ENCODE results near the gene STXBP6. TPM values are rescaled to one million over a fixed set of nuclear protein-coding genes. Genes with fewer than 3 reads are reported as not detected.
"Not testable (repeated sequence)": the region's sequence is repeated elsewhere in the genome, so short reads cannot be mapped to it uniquely, and the experiment has no call there.

The STXBP6 gene
- total RNA-seq, 1 donor from 2014 or later: 29.4 TPM

DNA sequence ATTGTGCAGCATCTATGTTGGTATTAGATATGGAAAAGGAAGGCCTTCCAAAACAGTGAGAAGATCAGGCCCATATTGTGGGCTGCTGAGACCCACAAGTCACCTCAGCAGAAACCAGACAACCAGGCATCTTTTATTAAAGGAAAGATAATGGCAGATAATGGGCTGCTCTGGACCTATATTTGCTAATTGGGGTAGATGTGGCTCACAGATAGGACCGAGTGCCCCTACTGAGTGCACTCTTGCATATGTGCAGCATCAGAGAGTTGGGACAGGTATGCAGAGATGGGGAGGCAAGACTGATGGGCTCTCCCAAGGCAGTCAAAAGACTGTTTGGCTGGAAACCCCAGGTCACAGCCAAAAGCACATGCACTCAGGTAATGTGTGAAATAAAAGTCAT lies 266.2 kb downstream of the STXBP6 start:
- no peaks in the 10 kb centered on the region for H3K27me3 ChIP-seq (ENCODE audit: low read depth)
- H3K27ac ChIP-seq: no peak overlapping the region
- no peak overlapping the region for H3K4me3 ChIP-seq
- no peaks in the 10 kb centered on the region for H3K4me1 ChIP-seq
- ATAC-seq (no peak), DNase-seq (no peak)
- no peaks in the 10 kb centered on the region for H3K36me3 ChIP-seq
- TF ChIP-seq, protein P1, sequence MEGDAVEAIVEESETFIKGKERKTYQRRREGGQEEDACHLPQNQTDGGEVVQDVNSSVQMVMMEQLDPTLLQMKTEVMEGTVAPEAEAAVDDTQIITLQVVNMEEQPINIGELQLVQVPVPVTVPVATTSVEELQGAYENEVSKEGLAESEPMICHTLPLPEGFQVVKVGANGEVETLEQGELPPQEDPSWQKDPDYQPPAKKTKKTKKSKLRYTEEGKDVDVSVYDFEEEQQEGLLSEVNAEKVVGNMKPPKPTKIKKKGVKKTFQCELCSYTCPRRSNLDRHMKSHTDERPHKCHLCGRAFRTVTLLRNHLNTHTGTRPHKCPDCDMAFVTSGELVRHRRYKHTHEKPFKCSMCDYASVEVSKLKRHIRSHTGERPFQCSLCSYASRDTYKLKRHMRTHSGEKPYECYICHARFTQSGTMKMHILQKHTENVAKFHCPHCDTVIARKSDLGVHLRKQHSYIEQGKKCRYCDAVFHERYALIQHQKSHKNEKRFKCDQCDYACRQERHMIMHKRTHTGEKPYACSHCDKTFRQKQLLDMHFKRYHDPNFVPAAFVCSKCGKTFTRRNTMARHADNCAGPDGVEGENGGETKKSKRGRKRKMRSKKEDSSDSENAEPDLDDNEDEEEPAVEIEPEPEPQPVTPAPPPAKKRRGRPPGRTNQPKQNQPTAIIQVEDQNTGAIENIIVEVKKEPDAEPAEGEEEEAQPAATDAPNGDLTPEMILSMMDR (IDR thresholded peaks at IDR 0.05): no peak
- no peaks in the 10 kb centered on the region for H3K9me3 ChIP-seq
- intact Hi-C loops (cut with DNase I): no loop called here

DNA sequence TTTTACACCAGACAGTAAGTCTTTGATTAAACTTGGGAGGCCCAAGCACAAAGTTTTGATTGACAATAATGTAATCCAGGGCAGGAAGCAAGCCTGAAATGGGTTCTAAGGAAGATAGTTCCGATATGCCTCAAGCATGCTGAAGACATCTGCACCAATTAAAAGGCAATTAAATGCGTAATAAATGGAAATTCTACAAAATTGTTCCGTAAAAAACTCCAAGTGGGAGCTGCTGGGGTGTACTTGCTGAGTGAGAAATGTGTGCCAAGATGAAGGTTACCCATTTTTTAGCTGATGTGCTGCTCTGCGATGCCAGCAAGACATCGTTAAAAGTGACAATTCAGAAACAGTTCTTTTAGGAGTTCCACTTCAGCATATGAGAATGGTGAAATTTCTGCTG lies 269.7 kb downstream of the STXBP6 start:
- H3K27me3 ChIP-seq (ENCODE audit: low read depth): no peaks in the 10 kb centered on the region
- no peaks in the 10 kb centered on the region for H3K9me3 ChIP-seq
- H3K27ac ChIP-seq: no peak overlapping the region
- ATAC-seq (no peak), DNase-seq (no peak)
- TF ChIP-seq, protein P1 (IDR thresholded peaks at IDR 0.05): no peak
- peaks cover under 1% of the 10 kb centered on the region for H3K4me1 ChIP-seq
- H3K36me3 ChIP-seq: no peaks in the 10 kb centered on the region
- intact Hi-C loops (cut with DNase I): no loop called here
- no peak overlapping the region for H3K4me3 ChIP-seq

DNA sequence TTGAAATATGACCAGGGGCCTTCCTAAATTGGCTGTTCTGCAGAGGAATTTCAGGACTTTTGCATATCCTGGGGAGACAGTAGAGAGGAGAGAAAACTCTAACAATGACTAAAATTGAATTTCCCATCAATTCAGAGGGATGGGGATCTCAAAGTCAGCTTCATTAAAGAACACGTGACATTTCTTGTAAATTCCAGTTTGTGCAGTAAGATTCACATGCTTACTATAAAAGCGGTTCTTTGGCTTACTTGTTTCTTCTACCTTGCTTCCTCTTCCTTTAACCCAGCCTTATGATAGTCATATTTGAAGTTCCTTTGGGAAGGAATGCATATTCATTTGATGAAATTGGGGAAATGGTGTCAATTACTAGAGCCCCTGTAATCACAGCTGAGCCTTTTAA lies 272.3 kb downstream of the STXBP6 start:
- Histone ChIP-seq H3K9me3 (no peaks in the 10 kb centered on the region), H3K4me3 (no peak overlapping the region), H3K27me3 (ENCODE audit: low read depth) (no peaks in the 10 kb centered on the region), H3K4me1 (peaks cover 11% of the 10 kb centered on the region), H3K36me3 (no peaks in the 10 kb centered on the region), H3K27ac (no peak overlapping the region)
- ATAC-seq (no peak), DNase-seq (no peak)
- TF ChIP-seq, protein P1 (IDR thresholded peaks at IDR 0.05): no peak
- intact Hi-C loops (cut with DNase I): no loop called here

DNA sequence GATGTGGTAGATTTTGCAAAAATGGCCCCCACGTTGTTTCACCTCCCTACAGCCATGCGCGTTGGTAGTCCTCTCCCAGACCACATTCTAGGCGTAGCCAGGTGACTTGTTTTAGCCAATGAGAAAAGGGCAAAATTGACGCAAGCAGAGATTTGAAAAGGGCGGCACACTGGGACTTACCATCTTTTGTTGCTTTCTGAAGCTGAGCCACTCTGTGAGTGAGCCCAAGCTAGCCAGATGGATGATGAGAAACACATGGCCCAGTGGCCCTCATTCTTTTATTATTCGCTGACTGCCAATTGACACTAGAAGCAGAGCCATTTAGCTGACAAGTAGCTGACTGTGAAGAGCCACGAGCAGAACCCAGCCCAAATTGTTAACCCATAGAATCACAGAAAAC lies 274.0 kb downstream of the STXBP6 start:
- TF ChIP-seq, protein P1 (IDR thresholded peaks at IDR 0.05): no peak
- DNase-seq: no peak
- no peaks in the 10 kb centered on the region for H3K27me3 ChIP-seq (ENCODE audit: low read depth)
- no peaks in the 10 kb centered on the region for H3K9me3 ChIP-seq
- H3K4me1 ChIP-seq: peaks cover 11% of the 10 kb centered on the region
- ATAC-seq: no peak
- no peaks in the 10 kb centered on the region for H3K36me3 ChIP-seq
- H3K4me3 ChIP-seq: no peak overlapping the region
- intact Hi-C loops (cut with DNase I): no loop called here
- H3K27ac ChIP-seq: no peak overlapping the region

DNA sequence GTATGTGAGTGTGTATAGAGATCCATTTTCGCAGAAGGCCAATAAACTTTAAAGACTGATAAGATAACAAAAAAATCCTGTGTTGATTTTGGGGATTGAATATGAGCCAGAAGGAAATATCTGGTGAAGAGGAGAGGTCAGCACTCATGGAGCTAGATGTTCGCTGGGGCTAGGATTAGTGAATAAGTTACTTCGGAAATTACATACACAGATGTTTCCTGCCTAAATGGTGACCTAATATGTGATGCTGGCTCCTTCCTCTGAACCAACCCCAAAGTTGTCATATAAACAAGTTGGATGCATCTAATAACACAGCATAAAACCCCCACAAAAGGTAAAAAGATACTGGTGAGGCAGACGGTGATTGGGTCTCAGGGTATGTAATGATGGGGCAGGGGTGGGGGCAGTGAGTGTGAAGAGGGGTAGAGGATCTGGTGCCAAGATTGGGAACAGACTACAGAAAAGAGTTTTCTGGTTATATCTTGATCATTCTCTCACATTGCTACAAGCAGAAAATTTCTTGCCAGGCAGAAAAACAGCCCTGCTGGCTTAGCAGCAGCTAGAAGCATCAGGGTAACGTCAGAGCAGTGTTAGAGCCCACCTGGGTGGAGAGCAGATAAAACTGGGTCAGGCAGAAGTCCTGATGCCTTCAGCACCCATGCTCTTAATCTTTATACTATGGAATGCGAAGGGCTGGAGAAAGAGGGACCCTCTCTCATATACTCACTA lies 275.6 kb downstream of the STXBP6 start:
- peak overlapping the region; percentile 13 for H3K27ac ChIP-seq
- no peaks in the 10 kb centered on the region for H3K36me3 ChIP-seq
- no peaks in the 10 kb centered on the region for H3K27me3 ChIP-seq (ENCODE audit: low read depth)
- peaks cover 11% of the 10 kb centered on the region for H3K4me1 ChIP-seq
- H3K9me3 ChIP-seq: no peaks in the 10 kb centered on the region
- DNase-seq (no peak), ATAC-seq (no peak)
- TF ChIP-seq, protein P1 (IDR thresholded peaks at IDR 0.05): no peak
- intact Hi-C loops (cut with DNase I): no loop called here
- no peak overlapping the region for H3K4me3 ChIP-seq

DNA sequence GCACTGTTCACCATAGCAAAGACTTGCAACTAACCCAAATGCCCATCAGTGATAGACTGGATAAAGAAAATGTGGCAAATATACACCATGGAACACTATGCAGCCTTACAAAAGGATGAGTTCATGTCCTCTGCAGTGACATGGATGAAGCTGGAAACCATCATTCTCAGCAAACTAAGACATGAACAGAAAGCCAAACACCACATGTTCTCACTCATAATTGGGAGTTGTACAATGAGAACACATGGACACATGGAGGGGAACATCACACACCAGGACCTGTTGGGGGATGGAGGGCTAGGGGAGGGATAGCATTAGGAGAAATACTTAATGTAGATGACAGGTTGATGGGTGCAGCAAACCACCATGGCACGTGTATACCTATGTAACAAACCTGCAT lies 276.4 kb downstream of the STXBP6 start:
- H3K9me3 ChIP-seq; H3K4me3 ChIP-seq; DNase-seq; H3K36me3 ChIP-seq; H3K27ac ChIP-seq; ATAC-seq; intact Hi-C loops (cut with DNase I); H3K27me3 ChIP-seq (ENCODE audit: low read depth): not testable (repeated sequence)
- H3K4me1 ChIP-seq: peaks cover 11% of the 10 kb centered on the region

Data from lower lobe of right lung (tissue), 2 donors.